Loucy (cell line): ENCODE measurements around the gene APPL2.
"Not testable (repeated sequence)": the region's sequence is repeated elsewhere in the genome, so short reads cannot be mapped to it uniquely, and the experiment has no call there.

Source experiments
- H2AFZ ChIP-seq: fragments of 200-600 bp; sonication (generic); 2 replicates; pipeline ENCODE4 v1.6.0; 2016; ENCODE audit warnings: antibody characterized with exemption, mild to moderate bottlenecking, low read length, moderate library complexity
- H3F3A ChIP-seq: fragments of 200-600 bp; 2 replicates; pipeline ENCODE4 v1.6.0; 2016; ENCODE audit warnings: antibody characterized with exemption, low read depth, mild to moderate bottlenecking
- H3K27me3 ChIP-seq: fragments of 200-600 bp; sonication (generic); 2 replicates; pipeline ENCODE4 v1.6.1; 2014; ENCODE audit warnings: low read length, mild to moderate bottlenecking; ENCODE audit not compliant: insufficient read depth, poor library complexity, severe bottlenecking
- H3K36me3 ChIP-seq: fragments of 200-600 bp; sonication (generic); 2 replicates; pipeline ENCODE4 v1.6.1; 2016; ENCODE audit warnings: low read length; ENCODE audit not compliant: insufficient read depth
- H3K4me1 ChIP-seq: fragments of 200-600 bp; sonication (generic); 2 replicates; pipeline ENCODE4 v1.5.1; 2014; ENCODE audit warnings: low read length, mild to moderate bottlenecking; ENCODE audit not compliant: insufficient read depth, poor library complexity, severe bottlenecking
- H3K4me2 ChIP-seq: fragments of 200-600 bp; sonication (generic); 2 replicates; pipeline ENCODE4 v1.6.0; 2014; ENCODE audit warnings: antibody characterized with exemption, low read length, low read depth, mild to moderate bottlenecking; ENCODE audit not compliant: poor library complexity, severe bottlenecking
- H3K4me3 ChIP-seq: fragments of 200-600 bp; sonication (generic); 2 replicates; pipeline ENCODE4 v1.5.1; 2014; ENCODE audit warnings: low read length, mild to moderate bottlenecking, mixed read lengths; ENCODE audit not compliant: poor library complexity, severe bottlenecking
- H3K79me2 ChIP-seq: fragments of 200-600 bp; sonication (generic); 2 replicates; pipeline ENCODE4 v1.6.1; 2014; ENCODE audit warnings: low read length; ENCODE audit not compliant: insufficient read depth
- H3K9ac ChIP-seq: fragments of 200-600 bp; sonication (generic); 2 replicates; pipeline ENCODE4 v1.6.0; 2014; ENCODE audit warnings: mild to moderate bottlenecking, low read depth, low read length, moderate library complexity; ENCODE audit not compliant: poor library complexity, severe bottlenecking
- H3K9me2 ChIP-seq: fragments of 200-600 bp; sonication (generic); replicated peaks from 2 replicates; pipeline ENCODE4 v1.6.1; 2016; ENCODE audit warnings: low read depth, low read length, mixed read lengths
- H3K9me3 ChIP-seq: fragments of 200-600 bp; sonication (generic); 2 replicates; pipeline ENCODE4 v1.6.1; 2014; ENCODE audit warnings: mild to moderate bottlenecking, antibody characterized with exemption, low read length, low read depth; ENCODE audit not compliant: insufficient read depth
- H4K20me1 ChIP-seq: fragments of 200-600 bp; sonication (generic); 2 replicates; pipeline ENCODE4 v1.6.0; 2014; ENCODE audit warnings: antibody characterized with exemption, low read length, mild to moderate bottlenecking; ENCODE audit not compliant: insufficient read depth, poor library complexity, severe bottlenecking
- EZH2phosphoT487 ChIP-seq: fragments of 200-600 bp; IDR thresholded peaks from 2 replicates; pipeline ENCODE4 v1.6.1; 2018; ENCODE audit warnings: antibody characterized with exemption, mild to moderate bottlenecking, moderate library complexity, borderline replicate concordance
- TF ChIP-seq, protein P1 (sequence below): fragments of 200-600 bp; sonication (generic); conservative IDR thresholded peaks from 2 replicates; pipeline ENCODE4 v1.5.1; 2014; ENCODE audit warnings: mild to moderate bottlenecking, antibody characterized with exemption, low read length

The APPL2 gene

DNA sequence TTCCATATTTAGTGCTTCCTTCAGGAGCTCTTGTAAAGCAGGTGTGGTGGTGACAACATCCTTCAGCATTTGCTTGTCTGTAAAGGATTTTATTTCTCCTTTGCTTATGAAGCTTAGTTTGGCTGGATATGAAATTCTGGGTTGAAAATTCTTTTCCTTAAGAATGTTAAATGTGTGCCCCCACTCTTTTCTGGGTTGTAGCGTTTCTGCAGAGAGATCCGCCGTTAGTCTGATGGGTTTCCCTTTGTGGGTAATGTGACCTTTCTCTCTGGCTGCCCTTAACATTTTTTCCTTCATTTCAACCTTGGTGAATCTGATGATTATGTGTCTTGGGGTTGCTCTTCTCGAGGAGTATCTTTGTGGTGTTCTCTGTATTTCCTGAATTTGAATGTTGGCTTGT lies 52.6 kb downstream of the APPL2 start:
- not testable (repeated sequence) for H3K9me3 ChIP-seq, H3K4me3 ChIP-seq, H3F3A ChIP-seq, H3K9ac ChIP-seq, H3K79me2 ChIP-seq, H3K27me3 ChIP-seq, H3K4me1 ChIP-seq, H3K36me3 ChIP-seq, H3K9me2 ChIP-seq, H4K20me1 ChIP-seq, H2AFZ ChIP-seq, H3K4me2 ChIP-seq

DNA sequence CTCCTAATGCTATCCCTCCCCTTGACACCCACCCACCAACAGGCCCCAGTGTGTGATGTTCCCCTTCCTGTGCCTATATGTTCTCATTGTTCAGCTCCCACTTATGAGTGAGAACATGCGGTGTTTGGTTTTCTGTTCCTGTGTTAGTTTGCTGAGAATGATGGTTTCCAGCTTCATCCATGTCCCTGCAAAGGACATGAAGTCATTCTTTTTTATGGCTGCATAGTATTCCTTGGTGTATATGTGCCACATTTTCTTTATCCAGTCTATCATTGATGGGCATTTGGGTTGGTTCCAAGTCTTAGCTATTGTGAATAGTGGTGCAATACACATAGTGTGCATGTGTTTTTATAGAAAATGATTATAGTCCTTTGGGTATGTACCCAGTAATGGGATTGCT lies 56.9 kb downstream of the APPL2 start:
- not testable (repeated sequence) for H3K36me3 ChIP-seq, H3K9me2 ChIP-seq, H2AFZ ChIP-seq, H3K9ac ChIP-seq, H3K79me2 ChIP-seq, H4K20me1 ChIP-seq, H3K27me3 ChIP-seq, H3K4me3 ChIP-seq, H3F3A ChIP-seq, H3K9me3 ChIP-seq, H3K4me2 ChIP-seq
- H3K4me1 ChIP-seq: peaks cover 11% of the 10 kb centered on the region

DNA sequence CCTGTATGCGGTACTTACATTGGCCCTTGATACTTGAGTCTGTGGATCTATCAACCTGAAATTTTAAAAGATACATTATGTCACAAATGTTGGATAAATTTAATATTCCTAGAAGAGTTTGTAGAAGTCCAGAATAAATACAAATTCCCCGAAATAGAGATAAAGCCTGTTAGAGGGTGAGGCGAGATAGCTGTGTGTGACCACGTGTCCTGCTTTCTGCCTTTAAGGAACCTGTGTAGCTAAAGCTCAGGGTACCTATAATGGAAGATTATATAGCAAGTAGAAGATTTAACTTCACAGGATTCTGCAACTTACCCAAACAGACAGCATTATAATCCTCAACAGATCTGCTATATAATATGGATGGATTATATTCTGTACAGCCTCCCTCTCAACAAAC lies 58.8 kb downstream of the APPL2 start:
- Histone ChIP-seq H3K9ac (no peak overlapping the region), H3K9me2 (no peaks in the 10 kb centered on the region), H3K4me2 (no peak overlapping the region), H3K4me1 (peaks cover 16% of the 10 kb centered on the region), H3F3A (peaks cover 3% of the 10 kb centered on the region; the same call in 1 of the 2 replicates), H3K27me3 (no peaks in the 10 kb centered on the region), H3K9me3 (no peaks in the 10 kb centered on the region), H3K4me3 (no peak overlapping the region), H3K79me2 (no peaks in the 10 kb centered on the region), H3K36me3 (no peaks in the 10 kb centered on the region), H2AFZ (no peak overlapping the region), H4K20me1 (no peaks in the 10 kb centered on the region)
- TF ChIP-seq EZH2phosphoT487: no peak
- TF ChIP-seq, protein P1, sequence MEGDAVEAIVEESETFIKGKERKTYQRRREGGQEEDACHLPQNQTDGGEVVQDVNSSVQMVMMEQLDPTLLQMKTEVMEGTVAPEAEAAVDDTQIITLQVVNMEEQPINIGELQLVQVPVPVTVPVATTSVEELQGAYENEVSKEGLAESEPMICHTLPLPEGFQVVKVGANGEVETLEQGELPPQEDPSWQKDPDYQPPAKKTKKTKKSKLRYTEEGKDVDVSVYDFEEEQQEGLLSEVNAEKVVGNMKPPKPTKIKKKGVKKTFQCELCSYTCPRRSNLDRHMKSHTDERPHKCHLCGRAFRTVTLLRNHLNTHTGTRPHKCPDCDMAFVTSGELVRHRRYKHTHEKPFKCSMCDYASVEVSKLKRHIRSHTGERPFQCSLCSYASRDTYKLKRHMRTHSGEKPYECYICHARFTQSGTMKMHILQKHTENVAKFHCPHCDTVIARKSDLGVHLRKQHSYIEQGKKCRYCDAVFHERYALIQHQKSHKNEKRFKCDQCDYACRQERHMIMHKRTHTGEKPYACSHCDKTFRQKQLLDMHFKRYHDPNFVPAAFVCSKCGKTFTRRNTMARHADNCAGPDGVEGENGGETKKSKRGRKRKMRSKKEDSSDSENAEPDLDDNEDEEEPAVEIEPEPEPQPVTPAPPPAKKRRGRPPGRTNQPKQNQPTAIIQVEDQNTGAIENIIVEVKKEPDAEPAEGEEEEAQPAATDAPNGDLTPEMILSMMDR: no peak

DNA sequence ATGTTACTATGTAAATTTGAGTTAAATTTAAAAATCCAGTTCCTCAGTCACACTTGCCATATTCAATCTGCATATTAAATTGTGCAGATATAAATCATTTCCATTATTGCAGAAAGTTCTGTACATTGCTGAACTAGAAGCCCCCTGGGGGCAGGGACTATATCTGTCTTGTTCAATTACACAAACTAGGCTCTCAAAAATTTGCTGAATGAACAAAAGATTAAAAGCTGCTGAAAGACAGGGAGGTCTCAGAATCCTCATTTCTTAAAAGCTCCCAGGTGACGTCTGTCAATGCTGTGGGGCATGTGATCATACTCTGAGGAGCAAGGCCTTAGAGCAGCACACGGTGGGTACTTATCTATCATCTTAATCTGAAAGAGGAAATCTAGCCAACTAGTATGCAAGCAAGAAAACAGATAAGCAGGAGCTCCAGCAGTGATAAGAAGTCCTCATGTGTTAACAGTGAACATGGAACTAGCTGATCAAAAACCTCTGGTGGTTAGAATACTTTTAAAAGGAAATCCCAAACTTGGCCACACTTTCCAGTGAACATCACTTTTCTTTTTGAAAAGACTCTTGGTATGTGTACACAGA lies 60.5 kb downstream of the APPL2 start:
- H4K20me1 ChIP-seq: no peaks in the 10 kb centered on the region
- no peaks in the 10 kb centered on the region for H3K9me3 ChIP-seq
- no peaks in the 10 kb centered on the region for H3K36me3 ChIP-seq
- H3K79me2 ChIP-seq: no peaks in the 10 kb centered on the region
- no peak overlapping the region for H3K9ac ChIP-seq
- no peaks in the 10 kb centered on the region for H3K27me3 ChIP-seq
- peak overlapping the region; percentile 1 for H3K4me2 ChIP-seq
- H3F3A ChIP-seq: peaks cover 3% of the 10 kb centered on the region; the same call in 1 of the 2 replicates
- H2AFZ ChIP-seq: no peak overlapping the region
- TF ChIP-seq EZH2phosphoT487: no peak
- TF ChIP-seq, protein P1: no peak
- H3K9me2 ChIP-seq: no peaks in the 10 kb centered on the region
- H3K4me1 ChIP-seq: peaks cover 28% of the 10 kb centered on the region
- H3K4me3 ChIP-seq: no peak overlapping the region
